ENCODE data around the gene HERC4.

The HERC4 gene

GRCh38 chr10:68074775-68075549, at the start of gene HERC4:
Gene HERC4 (minus strand): TSS chr10:68075283. CDS start chr10:68073108, 2,175 bp downstream.
- no peak for TF ChIP-seq CTCF (IDR thresholded peaks at IDR 0.05)

GRCh38 chr10:68124718-68125117, 49.6 kb upstream of the HERC4 start:
- no peak for TF ChIP-seq CTCF (IDR thresholded peaks at IDR 0.05)

- no peak for TF ChIP-seq CTCF (IDR thresholded peaks at IDR 0.05)
Observed at GRCh38 chr10:68121852-68122251, 46.8 kb upstream of the HERC4 start.

GRCh38 chr10:68121020-68121743, 46.1 kb upstream of the HERC4 start:
- TF ChIP-seq CTCF (IDR thresholded peaks at IDR 0.05): no peak

GRCh38 chr10:68118657-68119056, 43.6 kb upstream of the HERC4 start:
- TF ChIP-seq CTCF (IDR thresholded peaks at IDR 0.05): no peak

- TF ChIP-seq CTCF (IDR thresholded peaks at IDR 0.05): no peak
Observed at GRCh38 chr10:68112837-68113236, 37.8 kb upstream of the HERC4 start.

- TF ChIP-seq CTCF (IDR thresholded peaks at IDR 0.05): no peak
Observed at GRCh38 chr10:68111584-68111983, 36.5 kb upstream of the HERC4 start.

All from LNCAP (cell line).